GM13977 (cell line): ENCODE measurements around the gene LYRM4.

Source experiments
- DNase-seq: peaks from one replicate; pipeline ENCODE4 v3.0.0; 2012; ENCODE audit warnings: low spot score
- CTCF ChIP-seq: IDR thresholded peaks from 2 replicates; pipeline ENCODE4 v1.5.1; 2012; ENCODE audit warnings: mild to moderate bottlenecking, control low read depth; ENCODE audit not compliant: insufficient read depth; ENCODE audit errors: extremely low read depth, missing control alignments
- in situ Hi-C: fragments of 300-500 bp; cut with MboI; formaldehyde crosslinking; loops from one replicate; pipeline ENCODE4 v1.12.0; 2022; ENCODE audit warnings: low sequenced_read_pairs, low pct_unique_long_range_greater_than_20kb, mixed read lengths, inconsistent platforms; ENCODE audit not compliant: unreplicated experiment

The LYRM4 gene

DNA sequence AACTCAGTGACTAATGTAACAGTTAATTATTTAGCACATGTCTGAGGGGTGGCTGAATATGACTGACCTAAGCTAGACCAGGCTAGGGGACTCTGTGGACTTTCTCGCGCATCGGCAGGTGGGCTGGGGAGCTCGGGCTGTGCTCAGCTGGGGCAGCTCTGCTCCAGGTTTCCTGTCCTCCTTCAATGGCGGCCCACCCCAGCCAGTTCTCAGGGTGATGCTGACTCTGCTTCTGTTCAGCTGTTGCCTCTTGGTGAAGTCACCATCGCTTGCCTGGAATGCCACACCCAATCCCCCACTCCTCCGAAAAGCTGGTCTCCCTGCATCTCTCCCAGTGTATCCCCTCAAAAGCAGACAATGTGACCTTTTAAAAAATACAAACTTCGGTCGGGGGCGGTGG lies 155.6 kb downstream of the LYRM4 start:
- in situ Hi-C loops: no loop called here
- no peak for TF ChIP-seq CTCF
- DNase-seq: no peak

GRCh38 chr6:5104667-5105066 lies 156.1 kb downstream of the LYRM4 start:
- no peak for DNase-seq
- in situ Hi-C loops: no loop called here
- TF ChIP-seq CTCF: no peak

DNA sequence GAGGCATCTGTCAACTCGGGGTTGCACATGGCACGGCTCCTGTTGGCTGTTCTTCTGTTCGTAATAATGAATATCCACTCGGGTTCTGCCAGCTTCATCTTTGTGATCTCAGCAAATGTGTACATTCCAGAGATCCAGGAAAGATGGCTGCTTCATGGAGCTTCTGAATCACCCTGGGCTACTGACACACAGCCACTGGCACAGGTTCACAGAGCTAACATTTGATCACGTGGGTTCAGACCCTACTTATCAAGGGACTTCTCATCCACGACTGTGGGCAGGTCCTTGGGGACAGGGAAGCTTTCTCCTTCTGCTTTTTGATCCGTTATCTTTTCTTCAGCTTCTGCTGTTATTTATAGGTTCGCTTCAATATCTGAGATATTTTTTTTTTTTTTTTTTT lies 157.5 kb downstream of the LYRM4 start:
- no peak for TF ChIP-seq CTCF
- no peak for DNase-seq
- in situ Hi-C loops: no loop called here

DNA sequence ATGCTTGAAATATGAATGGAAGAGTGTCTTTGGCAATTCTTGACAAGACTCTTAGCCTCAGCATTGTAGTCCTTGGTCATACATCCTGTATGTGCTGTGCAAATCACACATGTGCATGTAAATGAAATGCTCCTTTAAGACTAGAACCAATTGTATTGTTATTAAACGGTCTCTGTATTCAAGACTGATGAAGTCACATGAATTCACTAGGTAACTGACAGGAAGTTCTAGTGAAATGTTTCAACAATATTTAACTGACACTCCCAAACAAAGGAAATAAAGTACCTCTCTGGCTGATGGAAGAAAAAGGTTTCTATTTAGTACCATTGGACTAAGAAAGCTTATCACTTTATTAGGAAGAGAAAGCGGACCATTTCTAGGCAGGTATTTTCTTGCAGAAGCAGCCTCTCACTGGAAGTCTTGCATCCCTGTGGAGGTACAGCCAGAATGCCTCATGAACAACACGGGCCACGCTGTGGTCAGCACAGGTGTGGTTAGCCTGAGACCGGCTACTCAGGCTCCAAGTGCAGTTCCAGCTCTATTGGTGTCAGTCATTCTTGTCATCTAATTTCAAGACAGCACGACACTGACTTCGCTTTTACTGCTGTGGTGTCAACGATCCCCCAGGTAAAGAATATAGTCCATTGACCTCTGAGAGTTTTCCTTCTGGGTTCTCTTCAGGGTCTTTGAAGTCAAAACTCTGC lies 158.3 kb downstream of the LYRM4 start:
- no peak for TF ChIP-seq CTCF
- in situ Hi-C loops: no loop called here
- no peak for DNase-seq

- DNase-seq: no peak
- TF ChIP-seq CTCF: no peak
- in situ Hi-C loops: no loop called here
Measured at GRCh38 chr6:5100806-5101205, 159.9 kb downstream of the LYRM4 start.

- no peak for TF ChIP-seq CTCF
- DNase-seq: no peak
- in situ Hi-C loops: no loop called here
Measured at GRCh38 chr6:5099537-5099936, 161.2 kb downstream of the LYRM4 start.
